ENCODE measurements around the gene NR1D1.

The NR1D1 gene

GRCh38 chr17:40074175-40074512 lies 26.2 kb downstream of the NR1D1 start:
- H3K4me3 ChIP-seq (ENCODE audit: low read depth, low read length) = no peak overlapping the region
- DNase-seq (ENCODE audit: low read depth) = no peak
- TF ChIP-seq MYC (IDR thresholded peaks at IDR 0.05; ENCODE audit: low read depth, low read length) = no peak
- TF ChIP-seq CTCF (IDR thresholded peaks at IDR 0.05; ENCODE audit: low read depth, low read length) = no peak
- TF ChIP-seq POLR2A (IDR thresholded peaks at IDR 0.05; ENCODE audit: extremely low read depth, insufficient read length) = no peak
- no peak for TF ChIP-seq MAX (IDR thresholded peaks at IDR 0.05; ENCODE audit: low read depth, low read length)

GRCh38 chr17:40073454-40074174 lies 26.8 kb downstream of the NR1D1 start:
- DNase-seq (ENCODE audit: low read depth) = no peak
- TF ChIP-seq MAX (IDR thresholded peaks at IDR 0.05; ENCODE audit: low read depth, low read length) = no peak
- no peak overlapping the region for H3K4me3 ChIP-seq (ENCODE audit: low read depth, low read length)

- DNase-seq (ENCODE audit: low read depth) = no peak
- no peak for TF ChIP-seq MAX (IDR thresholded peaks at IDR 0.05; ENCODE audit: low read depth, low read length)
- no peak for TF ChIP-seq MYC (IDR thresholded peaks at IDR 0.05; ENCODE audit: low read depth, low read length)
- TF ChIP-seq POLR2A (IDR thresholded peaks at IDR 0.05; ENCODE audit: extremely low read depth, insufficient read length) = no peak
- no peak for TF ChIP-seq CTCF (IDR thresholded peaks at IDR 0.05; ENCODE audit: low read depth, low read length)
- no peak overlapping the region for H3K4me3 ChIP-seq (ENCODE audit: low read depth, low read length)
These were observed 27.5 kb downstream of the NR1D1 start for GRCh38 chr17:40072735-40073346.

- DNase-seq (ENCODE audit: low read depth) = peak; percentile 40
- no peak overlapping the region for H3K4me3 ChIP-seq (ENCODE audit: low read depth, low read length)
- no peak for TF ChIP-seq CTCF (IDR thresholded peaks at IDR 0.05; ENCODE audit: low read depth, low read length)
- TF ChIP-seq MAX (IDR thresholded peaks at IDR 0.05; ENCODE audit: low read depth, low read length) = no peak
- TF ChIP-seq POLR2A (IDR thresholded peaks at IDR 0.05; ENCODE audit: extremely low read depth, insufficient read length) = no peak
- TF ChIP-seq MYC (IDR thresholded peaks at IDR 0.05; ENCODE audit: low read depth, low read length) = no peak
These were observed 28.2 kb downstream of the NR1D1 start for GRCh38 chr17:40072040-40072734.

- TF ChIP-seq MYC (IDR thresholded peaks at IDR 0.05; ENCODE audit: low read depth, low read length) (no peak), POLR2A (IDR thresholded peaks at IDR 0.05; ENCODE audit: extremely low read depth, insufficient read length) (no peak), CTCF (IDR thresholded peaks at IDR 0.05; ENCODE audit: low read depth, low read length) (no peak), MAX (IDR thresholded peaks at IDR 0.05; ENCODE audit: low read depth, low read length) (no peak)
- peak; percentile 12 for DNase-seq (ENCODE audit: low read depth)
These were observed 28.9 kb downstream of the NR1D1 start for GRCh38 chr17:40071313-40072039.

More at GRCh38 chr17:40071313-40072039, 28.9 kb downstream of the NR1D1 start:
- H3K4me3 ChIP-seq (ENCODE audit: low read depth, low read length) = no peak overlapping the region

All from NB4 (cell line).